HS-27A (cell line): ENCODE data around the gene NEMF.
"Not testable (repeated sequence)": the region's sequence is repeated elsewhere in the genome, so short reads cannot be mapped to it uniquely, and the experiment has no call there.

ENCODE experiments used
- DNase-seq: peaks from one replicate; pipeline ENCODE4 v3.0.0-alpha.2; 2012; ENCODE audit warnings: low read depth, missing footprints

NEMF gene

GRCh38 chr14:49876563-49877127 lies 24.1 kb upstream of the NEMF start:
- DNase-seq = no peak

- DNase-seq = no peak
Observed at GRCh38 chr14:49875640-49876198, 23.1 kb upstream of the NEMF start.

- not testable (repeated sequence) for DNase-seq
Observed at GRCh38 chr14:49873548-49873947, 21.0 kb upstream of the NEMF start.

- no peak for DNase-seq
Observed at GRCh38 chr14:49870908-49871307, 18.3 kb upstream of the NEMF start.

GRCh38 chr14:49868720-49869114 lies 16.1 kb upstream of the NEMF start:
- DNase-seq = no peak

- DNase-seq = peak; percentile 76
Observed at GRCh38 chr14:49867831-49868719, 15.5 kb upstream of the NEMF start.

- DNase-seq = no peak
Observed at GRCh38 chr14:49865431-49865859, 12.9 kb upstream of the NEMF start.

GRCh38 chr14:49863487-49864281 lies 11.1 kb upstream of the NEMF start:
- no peak for DNase-seq

- DNase-seq = peak; percentile 89
Observed at GRCh38 chr14:49862089-49862673, 9.6 kb upstream of the NEMF start.

- DNase-seq = peak; percentile 81
Observed at GRCh38 chr14:49861699-49862088, 9.1 kb upstream of the NEMF start.

GRCh38 chr14:49860988-49861698 lies 8.6 kb upstream of the NEMF start:
- no peak for DNase-seq

GRCh38 chr14:49858383-49858782 lies 5.8 kb upstream of the NEMF start:
- DNase-seq = no peak

GRCh38 chr14:49857427-49858003 lies 4.9 kb upstream of the NEMF start:
- DNase-seq = no peak

- DNase-seq = no peak
Observed at GRCh38 chr14:49853572-49854375, 1.2 kb upstream of the NEMF start.

- no peak for DNase-seq
Observed at GRCh38 chr14:49853158-49853477, 530 bp upstream of the NEMF start.

- no peak for DNase-seq
Observed at GRCh38 chr14:49851813-49852212, 775 bp downstream of the NEMF start.

GRCh38 chr14:49849213-49849847 lies 3.3 kb downstream of the NEMF start:
- DNase-seq = no peak

- no peak for DNase-seq
Observed at GRCh38 chr14:49828640-49829039, 23.9 kb downstream of the NEMF start.

GRCh38 chr14:49820176-49820575 lies 32.4 kb downstream of the NEMF start:
- DNase-seq = no peak

GRCh38 chr14:49816844-49817243 lies 35.7 kb downstream of the NEMF start:
- no peak for DNase-seq
